HCT116 (cell line): ENCODE results near the gene OR2H2. TPM values are rescaled to one million over a fixed set of nuclear protein-coding genes. Genes with fewer than 3 reads are reported as not detected.

ENCODE experiments used
- ATAC-seq: fragments of 200-7000 bp; cut with Tn5 transposase; 2 replicates; pipeline ENCODE4 v1.9.1; 2020; ENCODE audit warnings: mild to moderate bottlenecking, moderate library complexity
- BruUV-seq: library from RNA; stranded (reverse); fragments of 400-500 nt; replicated peaks from 2 replicates; lab custom pipeline; 2021; lab: Mats Ljungman, UMichigan
- CTCF ChIA-PET: fragments of 300-600 bp; sonication (Branson Sonifier 250); formaldehyde crosslinking; loops from one replicate; lab custom pipeline; 2021; ENCODE audit warnings: antibody characterized with exemption; lab: Charles Lee
- POLR2A ChIA-PET: fragments of 300-600, 350-600 bp; sonication (Branson Sonifier 250); formaldehyde crosslinking; loops from one replicate; lab custom pipeline; 2021; ENCODE audit warnings: antibody characterized with exemption; lab: Charles Lee
- RAD21 ChIA-PET, 2 experiments: fragments of 300-600 bp; sonication (Branson Sonifier 250); formaldehyde crosslinking; loops; one replicate each; lab custom pipeline; 2023; ENCODE audit warnings: low total read pairs in 2 of 2; ENCODE audit not compliant: uncharacterized antibody in 2 of 2, unreplicated experiment in 2 of 2, low non-redundant PET in 1 of 2; lab: Charles Lee
- DNase-seq: peaks from one replicate; pipeline ENCODE4 v3.0.0-alpha.2; 2010; ENCODE audit warnings: low read depth, low spot score
- H2AFZ ChIP-seq: fragments of 200-600 bp; shearing (Covaris generic), sonication (generic); 2 replicates; pipeline ENCODE4 v1.6.1; 2017; ENCODE audit warnings: low read depth, mixed run types, mixed read lengths, antibody characterized with exemption, low read length; ENCODE audit not compliant: poor library complexity, severe bottlenecking
- H3K27ac ChIP-seq: 2 replicates; pipeline ENCODE4 v1.5.1; 2012; ENCODE audit warnings: low read depth, low read length
- H3K27me3 ChIP-seq: fragments of 200-600 bp; sonication (generic); 2 replicates; pipeline ENCODE4 v1.6.1; 2016; ENCODE audit warnings: mixed run types, low read length, mixed read lengths; ENCODE audit not compliant: insufficient read depth
- H3K36me3 ChIP-seq, 2 experiments: fragments of 200-500 bp in 1 of 2; fragments of 200-600 bp in 1 of 2; sonication (Bioruptor generic) in 1 of 2; sonication (generic) in 1 of 2; 2 replicates each; pipeline versions ENCODE4 v1.5.1 to v1.6.1; 2014 to 2016; ENCODE audit warnings: low read length in 2 of 2, inconsistent platforms in 1 of 2, mixed read lengths in 1 of 2, mixed run types in 1 of 2; ENCODE audit not compliant: insufficient read depth in 2 of 2, control insufficient read depth in 1 of 2
- H3K4me1 ChIP-seq, 2 experiments: fragments of 200-600 bp in 1 of 2; sonication (generic) in 1 of 2; 2 replicates each; pipeline versions ENCODE4 v1.5.1 to v1.6.1; 2012 to 2017; ENCODE audit warnings: low read length in 2 of 2, inconsistent platforms in 1 of 2, mild to moderate bottlenecking in 1 of 2, mixed read lengths in 1 of 2, mixed run types in 1 of 2, moderate library complexity in 1 of 2; ENCODE audit not compliant: insufficient read depth in 2 of 2, control insufficient read depth in 1 of 2
- H3K4me2 ChIP-seq: fragments of 200-600 bp; sonication (generic); 2 replicates; pipeline ENCODE4 v1.6.1; 2017; ENCODE audit warnings: mixed run types, low read length, mixed read lengths
- H3K4me3 ChIP-seq, 2 experiments: fragments of 200-600 bp in 1 of 2; sonication (generic) in 1 of 2; replicated peaks in 1 of 2; 2 replicates each; pipeline ENCODE4 v1.5.1; 2011 to 2016; ENCODE audit warnings: low read length in 2 of 2, control low read depth in 1 of 2, low read depth in 1 of 2, mild to moderate bottlenecking in 1 of 2, mixed read lengths in 1 of 2, mixed run types in 1 of 2
- H3K79me2 ChIP-seq: fragments of 200-600 bp; sonication (generic); 2 replicates; pipeline ENCODE4 v1.6.1; 2017; ENCODE audit warnings: mild to moderate bottlenecking, mixed run types, low read length, moderate library complexity, mixed read lengths; ENCODE audit not compliant: insufficient read depth
- H3K9ac ChIP-seq: fragments of 200-600 bp; sonication (generic); 2 replicates; pipeline ENCODE4 v1.6.1; 2016; ENCODE audit warnings: low read length, mixed read lengths
- H3K9me2 ChIP-seq: fragments of 200-600 bp; sonication (generic), shearing (Covaris generic); 2 replicates; pipeline ENCODE4 v1.6.1; 2017; ENCODE audit warnings: mixed run types, mild to moderate bottlenecking, moderate library complexity; ENCODE audit not compliant: insufficient read depth
- H3K9me3 ChIP-seq, 2 experiments: fragments of 200-500 bp in 1 of 2; fragments of 200-600 bp in 1 of 2; sonication (Bioruptor generic) in 1 of 2; sonication (generic) in 1 of 2; 2 replicates each; pipeline ENCODE4 v1.6.1; 2014 to 2017; ENCODE audit warnings: low read length in 2 of 2, mixed read lengths in 2 of 2, inconsistent platforms in 1 of 2, low read depth in 1 of 2, mild to moderate bottlenecking in 1 of 2, mixed run types in 1 of 2, moderate library complexity in 1 of 2; ENCODE audit not compliant: control insufficient read depth in 1 of 2, insufficient read depth in 1 of 2
- H4K20me1 ChIP-seq: fragments of 200-600 bp; sonication (generic), shearing (Covaris generic); 2 replicates; pipeline ENCODE4 v1.6.1; 2017; ENCODE audit warnings: mixed run types, mild to moderate bottlenecking, moderate library complexity; ENCODE audit not compliant: insufficient read depth
- ATF3 ChIP-seq: IDR thresholded peaks from 2 replicates; pipeline ENCODE4 v1.6.1; 2012
- CBX3 ChIP-seq: IDR thresholded peaks from 2 replicates; pipeline ENCODE4 v1.6.1; 2012; ENCODE audit warnings: low read depth
- CEBPB ChIP-seq: IDR thresholded peaks from 2 replicates; pipeline ENCODE4 v1.6.1; 2012; ENCODE audit warnings: low read depth
- CTCF ChIP-seq, 3 experiments: fragments of 200-600 bp in 1 of 3; sonication (generic) in 1 of 3; IDR thresholded peaks in 2 of 3; conservative IDR thresholded peaks in 1 of 3; 2 replicates each; pipeline ENCODE4 v1.5.1; 2012 to 2017; ENCODE audit warnings: low read depth in 2 of 3, low read length in 2 of 3, antibody characterized with exemption in 1 of 3, borderline replicate concordance in 1 of 3, control low read depth in 1 of 3, mild to moderate bottlenecking in 1 of 3, mixed read lengths in 1 of 3, mixed run types in 1 of 3, moderate library complexity in 1 of 3; ENCODE audit not compliant: insufficient read depth in 1 of 3
- EZH2phosphoT487 ChIP-seq: fragments of 200-600 bp; IDR thresholded peaks from 2 replicates; pipeline ENCODE4 v1.6.1; 2018; ENCODE audit warnings: antibody characterized with exemption, borderline replicate concordance
- JUND ChIP-seq: IDR thresholded peaks from 2 replicates; pipeline ENCODE4 v1.6.1; 2012
- MAX ChIP-seq: IDR thresholded peaks from 2 replicates; pipeline ENCODE4 v1.6.1; 2012
- POLR2A ChIP-seq: IDR thresholded peaks from 2 replicates; pipeline ENCODE4 v1.7.0; 2011; ENCODE audit warnings: borderline replicate concordance; ENCODE audit not compliant: insufficient read depth, insufficient read length; ENCODE audit errors: extremely low read depth
- POLR2AphosphoS5 ChIP-seq: IDR thresholded peaks from 2 replicates; pipeline ENCODE4 v1.6.1; 2011; ENCODE audit warnings: mild to moderate bottlenecking, low read depth, low read length, moderate library complexity
- RAD21 ChIP-seq: IDR thresholded peaks from 2 replicates; pipeline ENCODE4 v1.6.1; 2012; ENCODE audit warnings: low read depth, mild to moderate bottlenecking
- REST ChIP-seq: IDR thresholded peaks from 2 replicates; pipeline ENCODE4 v1.6.1; 2012; ENCODE audit warnings: low read depth
- SRF ChIP-seq: IDR thresholded peaks from 2 replicates; pipeline ENCODE4 v1.6.1; 2012; ENCODE audit warnings: low read depth
- intact Hi-C: fragments of 100-400 bp; cut with micrococcal nuclease; formaldehyde crosslinking; loops from 2 replicates; pipeline ENCODE4 v1.10.0; 2022
- total RNA-seq: library from RNA; stranded (reverse); gene quantifications from one replicate; pipeline ENCODE4 v1.2.1, GENCODE V29; 2021; ENCODE audit not compliant: unreplicated experiment

Gene OR2H2
- total RNA-seq, 1 experiment from 2014 or later: not detected

GRCh38 chr6:29557320-29557719 is 27.6 kb upstream of the OR2H2 start:
- Histone ChIP-seq H3K9me2 (no peaks in the 10 kb centered on the region), H3K27ac (no peak overlapping the region), H2AFZ (no peak overlapping the region), H3K4me1 (no peaks in the 10 kb centered on the region), H3K79me2 (no peaks in the 10 kb centered on the region), H3K9me3 (no peaks in the 10 kb centered on the region), H4K20me1 (no peaks in the 10 kb centered on the region), H3K9ac (no peak overlapping the region), H3K4me2 (no peak overlapping the region), H3K4me3 (no peak overlapping the region), H3K27me3 (no peaks in the 10 kb centered on the region)
- DNase-seq (no peak), ATAC-seq (no peak)
- ChIA-PET CTCF (no interaction called here), POLR2A (no interaction called here), RAD21 (no interaction called here)
- intact Hi-C loops: no loop called here
- no TSS peak for BruUV-seq
- no peak for TF ChIP-seq REST
- TF ChIP-seq JUND: no peak
- no peak for TF ChIP-seq CBX3
- no peak for TF ChIP-seq RAD21
- TF ChIP-seq, all 23 proteins: peak for 0
- H3K36me3 ChIP-seq: no peaks in the 10 kb centered on the region

GRCh38 chr6:29558439-29559079 is 26.4 kb upstream of the OR2H2 start:
- no peak overlapping the region for H3K4me2 ChIP-seq
- no peaks in the 10 kb centered on the region for H3K9me3 ChIP-seq
- H3K79me2 ChIP-seq: no peaks in the 10 kb centered on the region
- no peak overlapping the region for H3K27ac ChIP-seq
- no peak for DNase-seq
- ChIA-PET RAD21 (no interaction called here), CTCF (no interaction called here), POLR2A (no interaction called here)
- no peaks in the 10 kb centered on the region for H3K27me3 ChIP-seq
- ATAC-seq: no peak
- no peak overlapping the region for H2AFZ ChIP-seq
- no peaks in the 10 kb centered on the region for H4K20me1 ChIP-seq
- no peaks in the 10 kb centered on the region for H3K4me1 ChIP-seq
- H3K4me3 ChIP-seq: no peak overlapping the region
- H3K36me3 ChIP-seq: no peaks in the 10 kb centered on the region
- H3K9me2 ChIP-seq: no peaks in the 10 kb centered on the region
- BruUV-seq: no TSS peak
- no peak overlapping the region for H3K9ac ChIP-seq
- intact Hi-C loops: no loop called here
- TF ChIP-seq ATF3 (no peak), EZH2phosphoT487 (no peak), CBX3 (no peak), POLR2AphosphoS5 (no peak), RAD21 (no peak), CTCF (IDR thresholded peaks at IDR 0.05 in 2 of 3, conservative IDR thresholded peaks at IDR 0.05 in 1 of 3; ENCODE audit: borderline replicate concordance in 1 of 3, insufficient read depth in 1 of 3, low read depth in 2 of 3, low read length in 2 of 3) (no peak), MAX (no peak), SRF (no peak), POLR2A (no peak), CEBPB (no peak), JUND (no peak)
